GM21576 (cell line): Measurements from ENCODE around the gene CYTH3.
"Not testable (repeated sequence)": the region's sequence is repeated elsewhere in the genome, so short reads cannot be mapped to it uniquely, and the experiment has no call there.

Source experiments
- ATAC-seq: cut with Tn5 transposase; IDR thresholded peaks from one replicate; pipeline ENCODE4 v1.9.1; 2021; ENCODE audit warnings: mild to moderate bottlenecking, moderate library complexity; ENCODE audit not compliant: unreplicated experiment

The CYTH3 gene, protein sequence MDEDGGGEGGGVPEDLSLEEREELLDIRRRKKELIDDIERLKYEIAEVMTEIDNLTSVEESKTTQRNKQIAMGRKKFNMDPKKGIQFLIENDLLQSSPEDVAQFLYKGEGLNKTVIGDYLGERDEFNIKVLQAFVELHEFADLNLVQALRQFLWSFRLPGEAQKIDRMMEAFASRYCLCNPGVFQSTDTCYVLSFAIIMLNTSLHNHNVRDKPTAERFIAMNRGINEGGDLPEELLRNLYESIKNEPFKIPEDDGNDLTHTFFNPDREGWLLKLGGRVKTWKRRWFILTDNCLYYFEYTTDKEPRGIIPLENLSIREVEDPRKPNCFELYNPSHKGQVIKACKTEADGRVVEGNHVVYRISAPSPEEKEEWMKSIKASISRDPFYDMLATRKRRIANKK

DNA sequence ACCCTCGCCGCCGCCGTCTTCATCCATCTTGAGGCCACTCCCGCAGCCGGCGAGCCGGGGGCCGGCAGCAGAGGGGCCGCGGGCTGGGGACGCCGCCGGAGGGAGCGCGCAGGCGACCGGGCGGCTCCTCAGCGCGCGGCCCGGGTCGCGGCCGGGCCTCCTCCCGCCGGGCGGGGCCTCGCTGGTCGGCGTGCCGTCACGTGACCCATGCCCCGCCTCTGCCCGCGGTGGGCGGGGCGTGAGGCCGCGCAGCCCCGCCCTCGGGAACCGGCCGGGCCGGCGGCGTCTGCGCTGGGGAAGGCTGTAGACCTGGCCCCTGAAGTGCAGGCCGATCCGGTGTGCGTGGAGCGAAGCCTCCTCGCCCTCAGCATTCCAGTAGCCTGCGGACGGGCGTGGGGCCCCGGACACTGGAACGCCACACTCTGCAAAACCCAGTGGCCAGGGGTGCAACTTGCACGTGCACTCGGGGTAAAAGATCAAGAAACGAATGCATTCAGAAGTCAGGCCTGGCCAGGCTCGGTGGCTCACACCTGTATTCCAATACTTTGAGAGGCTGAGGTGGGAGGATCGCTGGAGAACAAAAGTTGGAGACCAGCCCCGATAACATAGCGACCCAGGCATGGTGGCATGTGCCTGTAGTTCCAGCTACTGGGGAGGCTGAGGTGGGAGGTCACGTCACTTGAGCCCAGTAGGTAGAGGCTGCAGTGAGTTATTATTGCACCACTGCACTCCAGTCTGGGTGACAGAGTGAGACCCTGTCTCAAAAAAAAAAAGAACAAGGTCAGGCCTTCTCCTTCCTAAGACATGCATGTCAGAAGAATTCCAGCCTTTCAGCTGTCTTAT lies at the start of gene CYTH3:
Gene CYTH3, minus strand, starts transcription at position 144 of the 843 bp plus-strand sequence. Its CDS starts 117 bp downstream, at position 27.
- ATAC-seq, result peak; percentile 75

DNA sequence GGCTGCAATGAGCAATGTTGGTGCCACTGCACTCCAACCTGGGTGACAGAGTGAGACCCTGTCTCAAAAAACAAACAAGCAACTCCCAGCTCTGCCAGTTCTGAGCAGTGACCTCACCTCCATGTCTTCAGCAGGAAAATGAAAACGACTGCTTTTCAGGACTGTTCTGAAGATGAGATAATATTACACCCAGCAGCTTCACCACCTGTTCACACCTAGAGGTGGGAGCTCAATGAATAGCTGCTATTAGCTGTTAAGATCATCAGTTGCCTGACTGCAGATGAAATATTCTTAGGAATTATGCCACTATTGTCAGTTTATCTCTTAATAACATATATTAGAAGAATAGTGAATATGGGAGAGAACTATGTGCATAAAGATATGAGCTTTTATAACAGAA lies 48.4 kb upstream of the CYTH3 start:
- ATAC-seq, result no peak

DNA sequence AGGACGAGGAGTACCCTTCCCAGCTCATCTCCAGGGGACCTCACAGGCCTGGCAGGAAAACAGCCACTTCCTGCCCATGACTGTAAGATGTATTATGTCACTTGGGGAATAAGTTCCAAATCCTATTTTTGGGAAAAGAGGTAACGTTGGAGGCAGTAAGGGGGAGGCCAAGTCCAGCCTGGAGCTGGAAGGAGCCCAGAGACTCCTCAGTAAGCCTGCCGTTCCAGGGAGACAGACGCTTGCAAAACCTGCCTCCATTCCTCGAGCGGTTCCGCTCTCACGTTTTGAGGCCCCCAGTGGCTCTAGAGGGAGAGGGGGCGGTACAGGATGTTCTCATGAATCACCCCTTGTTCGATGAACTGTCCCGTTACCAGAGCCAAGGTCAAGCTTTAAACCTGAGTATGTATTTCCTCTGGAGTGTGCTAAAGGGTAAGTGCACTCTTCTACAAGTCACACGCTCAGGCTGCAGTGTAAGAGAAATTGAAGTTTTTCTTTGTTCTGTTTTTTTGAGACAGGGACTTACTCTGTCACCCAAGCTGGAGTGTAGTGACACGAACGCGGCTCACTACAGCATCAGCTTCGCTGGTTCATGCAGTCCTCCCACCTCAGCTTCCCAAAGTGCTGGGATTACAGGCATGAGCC lies 45.5 kb upstream of the CYTH3 start:
- ATAC-seq, result no peak

DNA sequence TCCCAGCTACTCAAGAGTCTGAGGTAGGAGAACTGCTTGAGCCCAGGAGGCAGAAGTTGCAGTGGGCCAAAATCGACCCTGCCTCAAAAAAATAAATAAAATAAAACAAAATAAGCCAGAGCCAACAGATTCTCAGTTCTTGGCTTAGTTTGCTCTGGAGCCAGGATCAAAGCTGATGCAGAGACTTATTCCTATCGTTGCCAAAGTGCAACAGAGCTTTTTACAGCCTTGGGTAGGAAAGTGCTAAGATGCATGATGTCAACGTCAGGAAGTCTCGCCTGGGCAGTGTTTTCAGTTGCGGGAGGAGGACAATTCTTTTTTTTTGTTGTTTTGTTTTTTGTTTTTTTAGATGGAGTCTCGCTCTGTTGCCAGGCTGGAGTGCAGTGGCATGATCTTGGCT lies 43.8 kb upstream of the CYTH3 start:
- ATAC-seq, result no peak

DNA sequence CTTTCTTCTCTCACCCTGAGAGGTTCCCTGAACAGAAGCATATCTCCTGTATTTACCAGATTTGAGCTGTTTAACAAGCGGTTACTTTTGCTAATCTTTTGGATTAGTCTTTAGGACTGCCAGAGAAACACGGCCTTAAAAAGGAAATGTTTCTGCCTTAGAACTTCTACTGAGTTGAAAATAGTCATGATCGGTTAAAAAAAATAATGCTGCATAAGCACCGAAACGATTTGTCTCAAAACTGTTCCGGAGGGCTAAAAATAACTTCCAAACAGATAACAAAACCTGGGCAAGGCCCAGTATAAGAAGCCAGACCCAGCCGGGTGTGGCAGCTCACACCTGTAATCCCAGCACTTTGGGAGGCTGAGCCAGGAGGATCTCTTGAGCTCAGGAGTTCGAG lies 43.3 kb upstream of the CYTH3 start:
- ATAC-seq, result no peak

DNA sequence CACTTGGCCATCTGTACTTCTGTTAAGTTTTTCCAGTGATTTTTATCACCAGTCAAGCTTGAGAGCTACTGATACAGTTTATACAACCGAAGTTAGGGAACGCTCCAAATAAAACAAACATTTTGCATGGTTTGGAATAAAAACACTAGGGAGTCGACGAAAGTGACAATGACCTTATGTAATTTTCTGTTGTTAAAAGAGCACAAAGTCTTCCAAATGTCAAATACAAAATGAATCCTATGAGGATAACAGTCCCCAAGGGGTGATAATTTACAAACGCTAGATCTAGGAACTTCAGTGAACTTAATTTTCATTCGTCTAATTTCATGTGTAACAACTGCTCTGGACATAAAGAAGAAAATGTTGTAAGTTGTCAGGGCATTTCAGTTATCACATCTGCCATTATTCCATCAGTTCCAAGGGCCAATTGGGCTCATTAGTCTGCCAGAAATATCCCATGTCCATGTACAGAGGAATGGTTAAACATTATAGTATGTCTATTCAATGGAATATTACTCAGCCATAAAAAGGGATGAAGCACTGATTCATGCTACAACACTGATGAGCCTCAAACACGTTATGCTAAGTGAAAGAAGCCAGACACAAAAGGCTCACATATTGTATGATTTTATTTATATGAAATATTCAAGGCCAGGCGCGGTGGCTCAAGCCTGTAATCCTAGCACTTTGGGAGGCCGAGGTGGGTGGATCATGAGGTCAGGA lies 38.0 kb upstream of the CYTH3 start:
- ATAC-seq, result no peak

DNA sequence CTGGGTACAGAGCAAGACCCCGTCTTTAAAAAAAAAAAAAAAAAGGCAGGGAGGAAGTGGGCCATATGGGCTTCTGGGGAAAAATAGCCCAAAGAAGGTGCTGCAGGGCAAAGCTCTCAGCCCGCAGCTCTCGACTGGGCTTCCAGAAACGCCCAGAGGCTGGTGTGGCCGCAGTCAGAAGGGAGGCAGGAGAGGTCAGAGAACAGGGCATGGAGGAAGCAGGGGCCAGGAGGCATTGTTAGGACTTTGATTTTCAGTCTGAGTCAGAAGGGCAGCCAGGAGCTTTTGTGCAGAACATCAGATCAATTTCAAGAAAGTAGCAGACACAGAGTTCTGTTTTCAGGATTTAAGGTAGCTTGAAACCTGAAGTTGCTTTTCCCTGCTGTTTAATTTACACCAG lies 35.3 kb upstream of the CYTH3 start:
- no peak for ATAC-seq

DNA sequence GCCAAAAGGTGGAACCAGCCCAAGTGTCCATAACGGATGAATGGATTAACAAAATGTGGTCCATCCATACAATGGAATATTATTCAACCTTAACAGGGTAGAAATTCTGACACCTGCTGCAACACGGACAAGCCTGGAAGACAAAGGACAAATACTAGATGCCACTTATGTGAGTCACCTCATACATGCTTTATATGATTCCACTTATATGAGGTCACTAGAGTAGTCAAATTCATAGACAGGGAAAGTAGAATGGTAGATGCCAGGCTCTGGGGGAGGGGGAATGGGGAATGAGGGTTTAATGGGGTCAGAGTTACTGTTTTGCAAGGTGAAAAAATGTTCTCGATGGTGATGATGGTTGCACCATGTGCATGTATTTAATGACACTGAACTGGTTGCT lies 34.0 kb upstream of the CYTH3 start:
- no peak for ATAC-seq

DNA sequence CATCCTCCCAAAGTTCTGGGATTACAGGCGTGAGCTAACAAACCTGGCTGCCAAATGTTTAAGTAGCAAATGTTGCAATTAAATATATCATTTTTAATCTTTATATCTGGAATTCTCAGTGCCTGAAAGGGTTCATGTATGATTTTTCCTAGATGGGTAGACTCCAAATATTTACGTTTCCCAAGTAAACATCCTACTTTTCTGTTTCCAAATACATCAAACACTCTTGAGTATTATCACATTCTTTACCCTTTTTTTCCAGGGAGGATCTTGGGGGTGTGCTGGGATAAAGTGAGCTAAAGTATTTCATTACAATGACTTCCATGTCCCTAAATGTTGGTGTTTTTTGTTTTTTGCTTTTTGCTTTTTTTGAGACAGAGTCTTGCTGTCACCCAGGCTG lies 32.9 kb upstream of the CYTH3 start:
- ATAC-seq, result no peak

DNA sequence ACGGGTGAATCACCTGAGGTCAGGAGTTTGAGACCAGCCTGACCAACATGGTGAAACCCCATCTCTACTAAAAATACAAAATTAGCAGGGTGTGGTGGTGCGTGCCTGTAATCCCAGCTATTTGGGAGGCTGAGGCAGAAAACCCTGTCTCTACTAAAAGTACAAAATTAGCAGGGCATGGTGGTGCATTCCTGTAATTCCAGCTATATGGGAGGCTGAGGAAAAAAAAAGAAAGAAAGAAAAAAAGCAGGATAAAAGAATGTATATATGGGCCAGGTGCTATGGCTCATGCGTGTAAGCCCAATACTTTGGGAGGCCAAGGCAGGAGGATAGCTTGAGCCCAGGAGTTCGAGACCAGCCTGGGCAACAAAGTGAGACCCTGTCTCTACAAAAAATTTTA lies 29.0 kb upstream of the CYTH3 start:
- ATAC-seq, result not testable (repeated sequence)

DNA sequence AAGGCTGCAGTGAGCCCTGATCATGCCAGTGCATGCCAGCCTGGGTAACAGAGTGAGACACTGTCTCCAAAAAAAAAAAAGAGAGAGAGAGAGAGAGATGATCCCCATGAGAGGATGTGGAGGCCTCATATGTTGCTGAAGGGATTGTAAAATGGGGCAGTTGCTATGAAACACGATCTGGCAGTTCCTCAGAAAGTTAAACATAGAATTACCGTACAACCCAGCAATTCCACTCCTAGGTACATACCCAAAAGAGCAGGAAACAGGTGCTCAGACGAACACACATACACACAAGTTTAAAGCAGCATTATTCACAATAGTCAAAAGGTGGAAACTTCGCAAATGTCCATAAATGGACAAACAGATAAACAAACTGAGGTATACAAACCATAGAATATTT lies 27.4 kb upstream of the CYTH3 start:
- ATAC-seq, result no peak

DNA sequence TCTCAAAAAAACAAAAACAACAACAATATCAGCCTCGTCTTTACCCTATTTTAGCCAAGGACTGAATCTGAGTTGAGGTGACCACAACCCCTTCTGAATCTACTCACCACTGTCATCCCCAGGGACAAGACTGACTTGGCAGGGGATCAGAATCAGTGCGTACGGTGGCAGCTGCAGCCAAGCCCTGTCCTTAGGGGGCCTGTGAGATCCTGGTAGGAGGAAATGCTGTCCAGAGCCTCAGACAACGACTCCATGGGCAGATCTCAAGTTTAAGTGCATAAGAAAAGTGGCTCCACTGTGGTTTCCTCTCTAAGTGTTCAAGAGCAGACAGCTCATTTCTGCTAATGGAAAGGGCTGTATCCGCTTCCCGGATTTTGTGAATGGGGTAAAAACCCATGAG lies 22.4 kb upstream of the CYTH3 start:
- ATAC-seq, result no peak

DNA sequence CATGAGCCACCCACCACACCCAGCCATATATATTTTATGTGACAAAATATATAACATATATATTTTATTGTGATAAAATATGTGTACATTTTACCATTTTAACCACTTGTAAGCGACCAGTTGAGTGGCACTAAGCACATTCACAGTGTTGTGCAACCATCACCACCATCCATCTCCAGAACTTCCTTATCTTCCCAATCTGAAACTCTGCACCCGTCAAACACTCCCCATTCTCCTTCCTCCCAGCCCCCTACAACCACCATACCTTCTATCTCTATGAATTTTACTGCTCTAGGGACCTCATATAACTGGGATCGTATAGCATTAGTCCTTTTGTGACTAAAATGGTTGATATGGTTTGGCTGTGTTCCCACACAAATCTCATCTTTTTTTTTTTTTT lies 20.8 kb upstream of the CYTH3 start:
- no peak for ATAC-seq

DNA sequence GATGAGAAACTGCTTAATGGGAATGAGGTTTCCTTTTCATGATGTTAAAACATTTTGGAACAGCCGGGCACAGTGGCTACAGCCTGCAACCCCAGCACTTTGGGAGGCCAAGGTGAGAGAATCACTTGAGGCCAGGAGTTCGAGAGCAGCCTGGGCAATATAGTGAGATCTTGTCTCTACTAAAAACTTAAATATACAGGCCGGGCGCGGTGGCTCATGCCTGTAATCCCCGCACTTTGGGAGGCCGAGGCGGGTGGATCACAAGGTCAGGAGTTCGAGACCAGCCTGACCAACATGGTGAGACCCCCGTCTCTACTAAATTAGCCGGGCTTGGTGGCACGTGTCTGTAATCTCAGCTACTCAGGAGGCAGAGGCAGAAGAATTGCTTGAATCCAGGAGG lies 19.5 kb upstream of the CYTH3 start:
- ATAC-seq, result not testable (repeated sequence)

DNA sequence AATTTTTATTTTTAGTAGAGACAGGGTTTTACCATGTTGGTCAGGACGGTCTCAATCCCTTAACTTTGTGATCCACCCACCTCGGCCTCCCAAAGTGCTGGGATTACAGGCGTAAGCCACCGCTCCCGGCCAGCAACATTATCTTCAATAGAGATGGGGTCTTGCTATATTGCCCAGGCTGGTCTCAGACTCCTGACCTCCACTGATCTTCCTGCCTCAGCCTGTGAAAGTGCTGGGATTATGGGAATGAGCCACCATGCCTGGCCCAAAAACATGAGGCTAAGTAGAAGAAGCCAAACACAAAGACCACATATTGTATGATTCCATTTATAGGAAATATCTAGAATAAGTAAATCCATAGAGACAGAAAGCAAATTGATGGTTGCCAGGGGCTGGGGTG lies 19.1 kb upstream of the CYTH3 start:
- ATAC-seq, result no peak

DNA sequence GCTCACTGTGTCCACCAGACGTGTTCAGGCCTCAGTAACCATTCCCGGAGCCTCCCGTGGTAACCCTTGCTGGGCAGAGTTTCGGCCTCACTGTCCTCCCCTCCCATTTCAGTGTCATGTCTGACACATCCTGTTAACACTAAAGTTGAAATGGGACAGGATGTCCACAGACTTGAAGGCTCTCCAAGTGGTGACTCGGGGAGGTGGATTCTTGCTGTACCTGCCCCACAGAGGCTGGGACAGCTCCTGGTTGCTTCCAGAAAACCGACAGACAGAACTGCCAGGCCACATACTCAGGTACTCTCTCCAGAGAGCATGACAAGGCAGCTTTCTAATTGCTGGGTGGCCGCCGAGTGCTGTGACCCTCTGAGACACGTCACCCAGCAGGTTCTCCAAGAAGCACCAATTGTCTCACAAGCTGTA lies 17.9 kb upstream of the CYTH3 start:
- no peak for ATAC-seq

DNA sequence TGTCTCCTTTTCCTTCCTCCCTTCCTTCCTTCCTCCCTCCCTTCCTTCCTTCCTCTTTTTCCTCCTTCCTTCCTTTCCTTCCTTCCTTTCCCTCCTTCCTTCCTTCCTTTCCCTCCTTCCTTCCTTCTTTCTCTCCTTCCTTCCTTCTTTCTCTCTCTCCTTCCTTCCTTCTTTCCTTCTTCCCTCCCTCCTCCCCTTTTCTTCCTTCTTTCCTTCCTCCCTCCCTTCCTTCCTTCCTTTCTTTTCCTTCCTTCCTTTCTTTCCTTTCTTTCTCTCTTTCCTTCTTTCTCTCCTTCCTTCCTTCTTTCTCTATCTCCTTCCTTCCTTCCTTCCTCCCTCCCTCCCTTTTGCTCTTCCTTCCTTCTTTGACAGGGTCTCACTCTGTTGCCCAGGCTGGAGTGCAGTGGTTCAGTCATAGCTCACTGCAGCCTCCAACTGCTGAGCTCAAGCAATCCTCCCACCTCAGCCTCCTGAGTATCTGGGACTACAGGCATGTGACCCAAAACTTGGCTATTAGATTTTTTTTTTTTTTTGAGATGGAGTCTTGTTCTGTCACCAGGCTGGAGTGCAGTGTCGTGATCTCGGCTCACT lies 15.9 kb upstream of the CYTH3 start:
- ATAC-seq, result no peak

DNA sequence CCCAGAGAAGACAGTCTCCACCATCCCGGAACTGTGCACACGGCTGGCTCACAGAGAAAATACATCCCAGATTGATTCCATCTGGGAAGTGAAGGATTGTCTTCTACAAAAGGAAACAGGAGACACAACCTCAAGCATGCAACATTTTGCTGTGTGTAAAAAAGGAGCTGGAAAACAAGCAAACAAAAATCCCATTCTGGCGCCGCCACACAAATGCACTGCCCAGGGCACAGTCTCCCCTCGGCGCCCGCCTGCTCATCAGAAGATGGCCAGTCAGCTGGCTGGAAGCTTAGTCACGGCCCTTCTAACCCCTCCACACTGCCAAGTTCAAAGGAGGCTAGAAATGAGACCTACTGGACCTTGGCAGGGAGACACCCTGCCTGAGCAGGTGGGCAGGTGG lies 14.1 kb upstream of the CYTH3 start:
- ATAC-seq, result no peak

DNA sequence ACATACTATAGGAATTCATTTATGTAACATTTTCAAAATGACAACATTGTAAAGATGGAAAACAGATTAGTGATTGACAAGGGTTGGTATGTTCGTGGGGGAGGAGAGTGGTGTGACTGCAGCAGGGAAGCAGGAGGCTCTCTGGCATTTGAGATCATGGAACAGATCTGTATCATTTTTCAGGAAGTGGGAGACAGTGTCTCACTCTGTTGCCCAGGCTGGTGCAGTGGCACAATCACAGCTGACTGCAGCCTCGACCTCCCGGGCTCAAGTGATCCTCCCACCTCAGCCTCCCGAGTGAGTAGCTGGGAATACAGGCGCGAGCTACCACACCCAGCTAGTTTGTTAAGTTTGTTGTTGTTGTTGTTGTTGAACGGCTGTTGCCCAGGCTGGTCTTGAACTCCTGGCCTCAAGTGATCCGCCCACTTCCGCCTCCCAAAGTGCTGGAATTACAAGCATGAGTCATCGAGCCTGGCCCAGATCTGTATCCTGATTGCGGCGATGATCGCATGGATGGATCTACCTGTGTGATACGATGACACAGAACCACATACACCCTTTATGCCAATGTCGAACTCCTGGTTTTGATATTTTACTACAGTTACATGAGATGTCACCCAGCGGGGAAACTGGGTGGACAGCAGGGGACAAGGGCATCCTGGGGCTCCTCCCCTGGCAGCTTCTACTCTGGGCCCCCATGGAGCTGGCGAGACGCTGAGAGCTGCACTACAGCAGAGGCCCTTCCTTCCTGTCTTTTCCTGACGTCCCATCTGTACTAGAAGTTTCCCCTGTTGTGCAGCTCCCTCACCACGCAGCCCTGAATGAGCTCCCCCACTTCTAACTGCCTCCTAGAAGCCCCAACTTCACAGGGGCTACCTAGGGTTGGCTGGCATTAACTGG lies 12.3 kb upstream of the CYTH3 start:
- no peak for ATAC-seq

DNA sequence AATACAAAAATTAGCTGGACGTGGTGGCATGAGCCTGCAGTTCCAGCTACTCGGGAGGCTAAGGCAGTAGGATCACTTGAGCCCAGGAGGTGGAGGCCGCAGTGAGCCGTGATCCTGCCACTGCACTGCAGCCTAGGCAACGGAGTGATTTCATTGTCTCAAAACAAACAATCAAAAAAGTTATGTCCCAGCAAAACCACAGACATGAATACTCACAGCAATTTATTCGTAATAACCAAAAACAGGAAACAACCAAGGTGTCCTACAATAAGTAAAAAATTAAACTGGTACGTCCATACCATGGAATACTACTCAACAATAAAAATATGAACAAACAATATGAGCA lies 11.6 kb upstream of the CYTH3 start:
- no peak for ATAC-seq
